A673 (cell line): ENCODE measurements around the gene SKP1.

Source experiments
- EZH2 ChIP-seq: fragments of 200-600 bp; sonication (generic); IDR thresholded peaks from 2 replicates; pipeline ENCODE4 v1.6.1; 2017; ENCODE audit warnings: borderline replicate concordance, low read depth, mild to moderate bottlenecking, mixed read lengths, antibody characterized with exemption, low read length; ENCODE audit not compliant: poor library complexity, severe bottlenecking
- TF ChIP-seq, protein P1 (sequence below): fragments of 300-800, 200-600 bp; sonication (generic); conservative IDR thresholded peaks from 2 replicates; pipeline ENCODE4 v1.5.1; 2017; ENCODE audit warnings: low read depth, mild to moderate bottlenecking, antibody characterized with exemption, low read length, moderate library complexity, mixed read lengths

DNA sequence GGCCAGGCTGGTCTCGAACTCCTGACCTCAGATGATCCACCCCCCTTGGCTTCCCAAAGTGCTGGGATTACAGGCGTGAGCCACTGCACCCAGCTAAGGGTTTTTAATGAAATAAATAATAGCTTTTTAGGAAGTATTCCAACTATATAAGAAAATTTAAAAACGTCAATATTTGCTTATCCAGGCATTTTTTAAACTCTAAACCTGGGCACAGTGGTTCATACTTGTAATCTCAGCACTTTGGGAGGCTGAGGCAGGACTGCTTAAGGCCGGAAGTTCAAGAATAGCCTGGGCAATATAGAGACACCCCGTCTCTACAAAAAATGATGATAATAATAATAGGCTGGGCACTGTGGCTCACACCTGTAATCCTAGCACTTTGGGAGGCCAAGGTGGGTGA is 14.2 kb downstream of the SKP1 start:
- TF ChIP-seq, protein P1, sequence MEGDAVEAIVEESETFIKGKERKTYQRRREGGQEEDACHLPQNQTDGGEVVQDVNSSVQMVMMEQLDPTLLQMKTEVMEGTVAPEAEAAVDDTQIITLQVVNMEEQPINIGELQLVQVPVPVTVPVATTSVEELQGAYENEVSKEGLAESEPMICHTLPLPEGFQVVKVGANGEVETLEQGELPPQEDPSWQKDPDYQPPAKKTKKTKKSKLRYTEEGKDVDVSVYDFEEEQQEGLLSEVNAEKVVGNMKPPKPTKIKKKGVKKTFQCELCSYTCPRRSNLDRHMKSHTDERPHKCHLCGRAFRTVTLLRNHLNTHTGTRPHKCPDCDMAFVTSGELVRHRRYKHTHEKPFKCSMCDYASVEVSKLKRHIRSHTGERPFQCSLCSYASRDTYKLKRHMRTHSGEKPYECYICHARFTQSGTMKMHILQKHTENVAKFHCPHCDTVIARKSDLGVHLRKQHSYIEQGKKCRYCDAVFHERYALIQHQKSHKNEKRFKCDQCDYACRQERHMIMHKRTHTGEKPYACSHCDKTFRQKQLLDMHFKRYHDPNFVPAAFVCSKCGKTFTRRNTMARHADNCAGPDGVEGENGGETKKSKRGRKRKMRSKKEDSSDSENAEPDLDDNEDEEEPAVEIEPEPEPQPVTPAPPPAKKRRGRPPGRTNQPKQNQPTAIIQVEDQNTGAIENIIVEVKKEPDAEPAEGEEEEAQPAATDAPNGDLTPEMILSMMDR: no peak
- no peak for TF ChIP-seq EZH2
